ENCODE results near the gene HSPA9. TPM values are rescaled to one million over a fixed set of nuclear protein-coding genes. Genes with fewer than 3 reads are reported as not detected.

The HSPA9 gene
- polyA plus RNA-seq, 3 donors from 2014 or later, result 92.8 to 153 (median 145) TPM

- no peak for DNase-seq
- H3K9me3 Mint-ChIP-seq, result no peaks in the 10 kb centered on the region
- peak overlapping the region in 4 of 5 donors; percentile 2 to 60 (median 39) for H3K4me3 Mint-ChIP-seq
- H3K27me3 Mint-ChIP-seq (ENCODE audit: low read depth in 3 of 3), result peaks cover 12 to 22% (median 16%) of the 10 kb centered on the region in 3 donors
- H3K4me1 Mint-ChIP-seq, result peaks cover 84 to 88% of the 10 kb centered on the region in 2 donors
- H3K36me3 Mint-ChIP-seq, result peaks cover 31 to 73% (median 60%) of the 10 kb centered on the region in 3 donors
- H3K27ac Mint-ChIP-seq, result peak overlapping the region; percentile 51 to 93 (median 84)
Observed at GRCh38 chr5:138563340-138564118, 11.7 kb downstream of the HSPA9 start.

- peaks cover 22 to 74% (median 60%) of the 10 kb centered on the region in 3 donors for H3K36me3 Mint-ChIP-seq
- H3K4me1 Mint-ChIP-seq, result peaks cover 59 to 76% of the 10 kb centered on the region in 2 donors
- peak overlapping the region in 4 of 6 donors; percentile 64 to 91 (median 80) for H3K27ac Mint-ChIP-seq
- H3K9me3 Mint-ChIP-seq, result no peaks in the 10 kb centered on the region
- peaks cover 9 to 14% (median 13%) of the 10 kb centered on the region in 3 donors for H3K27me3 Mint-ChIP-seq (ENCODE audit: low read depth in 3 of 3)
- no peak for DNase-seq
- H3K4me3 Mint-ChIP-seq, result peak overlapping the region in 2 of 5 donors; percentile 58 to 76
Observed at GRCh38 chr5:138560971-138561370, 14.2 kb downstream of the HSPA9 start.

GRCh38 chr5:138559937-138560336, 15.3 kb downstream of the HSPA9 start:
- H3K36me3 Mint-ChIP-seq, result peaks cover 19 to 73% (median 59%) of the 10 kb centered on the region in 3 donors

GRCh38 chr5:138557677-138558076, 17.5 kb downstream of the HSPA9 start:
- H3K36me3 Mint-ChIP-seq, result peaks cover 17 to 63% (median 50%) of the 10 kb centered on the region in 3 donors
- peaks cover 1 to 7% (median 4%) of the 10 kb centered on the region in 3 donors for H3K27me3 Mint-ChIP-seq (ENCODE audit: low read depth in 3 of 3)
- H3K4me3 Mint-ChIP-seq, result no peak overlapping the region
- no peaks in the 10 kb centered on the region for H3K9me3 Mint-ChIP-seq
- peaks cover 37 to 46% of the 10 kb centered on the region in 2 donors for H3K4me1 Mint-ChIP-seq
- DNase-seq, result no peak
- peak overlapping the region in 3 of 6 donors; percentile 3 to 61 (median 26) for H3K27ac Mint-ChIP-seq

More at GRCh38 chr5:138559937-138560336, 15.3 kb downstream of the HSPA9 start:
- H3K9me3 Mint-ChIP-seq, result no peaks in the 10 kb centered on the region
- H3K27me3 Mint-ChIP-seq (ENCODE audit: low read depth in 3 of 3), result peaks cover 1 to 6% (median 4%) of the 10 kb centered on the region in 3 donors
- H3K4me1 Mint-ChIP-seq, result peaks cover 49 to 66% of the 10 kb centered on the region in 2 donors
- no peak overlapping the region for H3K4me3 Mint-ChIP-seq
- peak overlapping the region in 5 of 6 donors; percentile 10 to 71 (median 53) for H3K27ac Mint-ChIP-seq
- DNase-seq, result no peak

- H3K27ac Mint-ChIP-seq, result peak overlapping the region in 5 of 6 donors; percentile 18 to 80 (median 77)
- H3K4me3 Mint-ChIP-seq, result no peak overlapping the region
- peaks cover 8 to 36% (median 29%) of the 10 kb centered on the region in 3 donors for H3K36me3 Mint-ChIP-seq
- H3K9me3 Mint-ChIP-seq, result no peaks in the 10 kb centered on the region
- DNase-seq, result no peak
- peaks cover 0 to 7% (median 3%) of the 10 kb centered on the region in 3 donors for H3K27me3 Mint-ChIP-seq (ENCODE audit: low read depth in 3 of 3)
- peaks cover 29 to 44% of the 10 kb centered on the region in 2 donors for H3K4me1 Mint-ChIP-seq
Observed at GRCh38 chr5:138554143-138554542, 21.1 kb downstream of the HSPA9 start.

- peaks cover 8 to 32% (median 23%) of the 10 kb centered on the region in 3 donors for H3K36me3 Mint-ChIP-seq
- H3K27ac Mint-ChIP-seq, result peak overlapping the region; percentile 50 to 78 (median 70)
- peaks cover 0 to 7% (median 3%) of the 10 kb centered on the region in 3 donors for H3K27me3 Mint-ChIP-seq (ENCODE audit: low read depth in 3 of 3)
Observed at GRCh38 chr5:138553437-138554095, 21.6 kb downstream of the HSPA9 start.

GRCh38 chr5:138552657-138553056, 22.5 kb downstream of the HSPA9 start:
- H3K9me3 Mint-ChIP-seq, result no peaks in the 10 kb centered on the region
- peak overlapping the region in 1 of 5 donors; percentile 4 for H3K4me3 Mint-ChIP-seq
- peak overlapping the region; percentile 74 to 86 (median 80) for H3K27ac Mint-ChIP-seq
- peaks cover 12 to 23% (median 19%) of the 10 kb centered on the region in 3 donors for H3K36me3 Mint-ChIP-seq
- no peak for DNase-seq
- H3K4me1 Mint-ChIP-seq, result peaks cover 38 to 43% of the 10 kb centered on the region in 2 donors
- peaks cover 0 to 9% (median 3%) of the 10 kb centered on the region in 3 donors for H3K27me3 Mint-ChIP-seq (ENCODE audit: low read depth in 3 of 3)

More at GRCh38 chr5:138553437-138554095, 21.6 kb downstream of the HSPA9 start:
- no peak for DNase-seq
- Mint-ChIP-seq H3K9me3 (no peaks in the 10 kb centered on the region), H3K4me3 (no peak overlapping the region), H3K4me1 (peaks cover 31 to 43% of the 10 kb centered on the region in 2 donors)

GRCh38 chr5:138549414-138549813, 25.8 kb downstream of the HSPA9 start:
- H3K27ac Mint-ChIP-seq, result peak overlapping the region in 1 of 6 donors; percentile 30
- no peak for DNase-seq
- H3K4me1 Mint-ChIP-seq, result peaks cover 55 to 59% of the 10 kb centered on the region in 2 donors
- peaks cover 0 to 9% (median 3%) of the 10 kb centered on the region in 3 donors for H3K27me3 Mint-ChIP-seq (ENCODE audit: low read depth in 3 of 3)
- H3K4me3 Mint-ChIP-seq, result no peak overlapping the region
- H3K9me3 Mint-ChIP-seq, result no peaks in the 10 kb centered on the region
- peaks cover 0 to 4% (median 0%) of the 10 kb centered on the region in 3 donors for H3K36me3 Mint-ChIP-seq

- DNase-seq, result no peak
- H3K9me3 Mint-ChIP-seq, result no peaks in the 10 kb centered on the region
- H3K27ac Mint-ChIP-seq, result peak overlapping the region in 5 of 6 donors; percentile 78 to 100 (median 80)
- peaks cover 11 to 19% (median 16%) of the 10 kb centered on the region in 3 donors for H3K27me3 Mint-ChIP-seq (ENCODE audit: low read depth in 3 of 3)
- peaks cover 60 to 67% of the 10 kb centered on the region in 2 donors for H3K4me1 Mint-ChIP-seq
- peak overlapping the region in 4 of 5 donors; percentile 21 to 52 (median 42) for H3K4me3 Mint-ChIP-seq
- peaks cover 0 to 4% (median 0%) of the 10 kb centered on the region in 3 donors for H3K36me3 Mint-ChIP-seq
Observed at GRCh38 chr5:138545919-138546562, 29.2 kb downstream of the HSPA9 start.

- peaks cover 71 to 80% of the 10 kb centered on the region in 2 donors for H3K4me1 Mint-ChIP-seq
- H3K27me3 Mint-ChIP-seq (ENCODE audit: low read depth in 3 of 3), result peaks cover 11 to 21% (median 16%) of the 10 kb centered on the region in 3 donors
- H3K4me3 Mint-ChIP-seq, result peak overlapping the region; percentile 96 to 100 (median 99)
- peak overlapping the region; percentile 99 to 100 (median 100) for H3K27ac Mint-ChIP-seq
- peak in 1 of 3 donors; percentile 18 for DNase-seq
- peaks cover 0 to 4% (median 0%) of the 10 kb centered on the region in 3 donors for H3K36me3 Mint-ChIP-seq
- H3K9me3 Mint-ChIP-seq, result no peaks in the 10 kb centered on the region
Observed at GRCh38 chr5:138544181-138545134, 30.7 kb downstream of the HSPA9 start.

GRCh38 chr5:138543730-138544104, 31.5 kb downstream of the HSPA9 start:
- H3K4me1 Mint-ChIP-seq, result peaks cover 74 to 80% of the 10 kb centered on the region in 2 donors

More at GRCh38 chr5:138543730-138544104, 31.5 kb downstream of the HSPA9 start:
- peaks cover 11 to 21% (median 16%) of the 10 kb centered on the region in 3 donors for H3K27me3 Mint-ChIP-seq (ENCODE audit: low read depth in 3 of 3)
- peak overlapping the region; percentile 99 to 100 (median 100) for H3K27ac Mint-ChIP-seq
- H3K36me3 Mint-ChIP-seq, result peaks cover 0 to 4% (median 0%) of the 10 kb centered on the region in 3 donors
- peak overlapping the region; percentile 96 to 100 (median 99) for H3K4me3 Mint-ChIP-seq
- no peak for DNase-seq
- no peaks in the 10 kb centered on the region for H3K9me3 Mint-ChIP-seq
